Right hindlimb (tissue), 1 donor: Measurements from ENCODE around the gene PSMD6.

Experiments
- DNase-seq: peaks from one replicate; pipeline ENCODE4 v3.0.0-alpha.2; 2018

PSMD6 gene

DNA sequence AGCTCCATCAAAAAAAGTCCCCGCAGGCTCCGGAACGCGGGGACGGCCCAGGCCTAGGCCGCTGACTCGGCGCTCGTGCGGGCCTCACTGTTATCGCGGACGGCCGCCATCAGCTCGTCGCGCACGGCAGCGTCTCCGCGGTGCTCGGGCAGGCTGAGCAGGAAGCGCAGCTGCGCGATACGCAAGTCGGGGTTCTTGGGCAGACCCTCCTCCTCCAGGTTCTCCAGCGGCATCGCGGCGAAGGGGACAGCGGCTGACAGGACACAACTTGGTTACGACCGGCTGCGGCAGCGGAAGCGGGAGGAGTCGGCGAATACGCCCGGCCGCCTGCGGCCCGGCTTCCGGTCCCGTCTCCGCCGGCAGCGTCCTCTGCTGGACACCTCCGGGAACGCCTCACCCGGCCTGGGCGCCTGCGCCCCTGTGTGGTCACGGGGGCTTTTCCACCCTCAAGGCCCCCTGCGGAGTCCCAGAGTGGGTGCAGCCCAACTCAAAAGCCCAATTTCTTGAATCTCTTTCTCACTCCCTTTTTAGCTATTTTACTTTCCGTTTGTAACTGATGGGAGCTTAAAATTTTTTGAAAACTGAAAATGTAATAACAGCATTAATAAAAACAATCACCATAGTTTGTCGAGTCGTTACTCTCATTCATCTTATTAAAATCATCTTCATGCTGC, at the start of gene PSMD6:
Gene PSMD6, minus strand, starts transcription at position 308 of the 674 bp plus-strand sequence. Its CDS starts 75 bp downstream, at position 233.
- DNase-seq, result peak; percentile 92

DNA sequence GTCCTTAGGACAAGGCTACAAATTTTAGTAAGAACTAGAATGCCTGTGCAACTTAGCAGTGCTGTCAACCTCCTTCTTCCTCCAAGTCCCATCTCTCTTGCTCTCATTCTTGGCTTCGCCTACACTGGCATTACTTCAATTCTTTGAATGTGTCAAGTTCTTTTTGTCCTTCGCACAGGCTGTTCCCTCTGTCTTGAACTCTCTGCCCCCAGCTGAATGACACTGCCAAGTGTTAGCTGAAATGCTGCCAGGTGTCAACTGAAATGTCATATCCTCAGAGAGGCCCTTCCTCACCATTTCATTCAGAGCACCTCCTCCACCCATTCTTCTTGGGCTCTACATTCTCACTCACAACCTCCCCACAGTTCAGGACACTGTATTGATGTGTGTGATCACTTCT, 48.8 kb upstream of the PSMD6 start:
- DNase-seq, result no peak

DNA sequence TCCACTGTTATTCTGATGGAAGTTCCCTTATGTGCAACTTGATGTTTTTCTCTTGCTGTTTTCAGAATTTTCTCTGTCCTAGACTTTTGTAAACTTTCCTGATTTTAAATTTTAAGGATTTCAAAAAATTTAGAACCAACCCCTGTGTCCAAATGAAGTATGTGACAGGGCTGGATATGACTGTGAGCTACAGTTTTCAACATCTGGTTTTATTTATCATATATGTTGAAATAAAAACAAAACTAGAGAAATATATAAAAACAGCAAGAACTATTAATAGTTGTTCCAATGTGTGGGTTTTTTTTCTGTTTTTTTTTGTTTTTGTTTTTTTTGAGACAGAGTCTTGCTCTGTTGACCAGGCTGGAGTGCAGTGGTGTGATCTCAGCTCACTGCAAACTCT, 47.4 kb upstream of the PSMD6 start:
- DNase-seq, result no peak

- peak; percentile 45 for DNase-seq
Measured at GRCh38 chr3:64067506-64068346, 44.4 kb upstream of the PSMD6 start.

DNA sequence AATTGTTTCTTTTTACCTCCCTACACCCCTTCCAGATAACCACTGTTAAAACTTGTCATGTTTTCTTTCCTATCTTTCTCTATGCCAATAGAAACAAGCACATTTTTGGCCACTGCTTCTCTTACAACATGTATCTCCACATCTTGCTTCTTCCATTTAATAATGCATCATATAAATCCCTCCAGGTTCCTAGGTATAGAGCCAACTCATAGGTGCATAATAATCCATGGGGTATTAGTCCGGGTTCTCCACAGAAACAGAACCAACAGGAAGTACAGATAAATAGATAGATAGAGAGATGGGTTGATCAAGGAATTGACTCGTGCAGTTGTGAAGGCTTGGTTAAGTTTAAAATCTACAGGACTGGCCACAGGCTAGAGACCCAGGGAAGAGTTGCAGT, 41.5 kb upstream of the PSMD6 start:
- no peak for DNase-seq

DNA sequence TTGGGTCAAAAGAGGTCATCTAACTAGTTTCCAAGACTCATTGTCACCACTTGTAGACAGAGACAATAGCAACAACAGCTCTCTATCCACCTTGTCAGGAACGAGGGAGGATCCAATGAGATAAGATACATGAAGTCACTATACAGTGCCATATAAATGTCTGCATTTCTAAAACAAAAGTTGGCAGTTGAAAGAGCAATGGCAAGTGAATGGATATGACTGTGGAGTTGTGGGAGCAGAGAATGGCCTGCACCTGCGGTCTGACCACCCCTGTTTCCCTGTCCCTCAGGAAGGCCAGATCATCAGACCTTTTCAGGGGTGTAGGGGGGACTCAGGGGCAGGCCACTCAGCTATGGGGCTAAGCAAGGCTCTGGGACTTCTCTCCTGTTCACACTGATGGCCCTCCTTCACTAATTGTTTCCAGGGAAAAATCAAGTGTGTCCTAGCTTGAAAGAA, 40.7 kb upstream of the PSMD6 start:
- DNase-seq, result no peak

- no peak for DNase-seq
Measured at GRCh38 chr3:64063207-64063982, 40.1 kb upstream of the PSMD6 start.

DNA sequence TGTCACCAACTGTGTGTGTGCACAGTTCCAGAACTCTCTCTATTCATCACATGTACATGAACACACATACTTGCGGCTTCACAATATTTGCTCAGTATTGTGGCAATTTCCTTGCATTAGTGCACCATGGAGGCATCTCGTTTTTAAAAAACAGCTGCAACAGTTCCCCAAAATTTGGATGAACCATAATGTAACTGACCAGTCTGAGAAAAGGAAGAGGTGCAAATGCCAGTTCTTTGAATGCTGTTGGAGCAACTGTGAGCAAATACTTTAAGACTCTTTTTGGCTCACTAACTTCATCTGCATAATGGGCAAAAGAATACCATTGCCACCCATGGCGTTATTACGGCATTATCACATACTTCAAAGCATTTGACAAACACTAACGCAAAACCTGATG, 38.3 kb upstream of the PSMD6 start:
- DNase-seq, result no peak

DNA sequence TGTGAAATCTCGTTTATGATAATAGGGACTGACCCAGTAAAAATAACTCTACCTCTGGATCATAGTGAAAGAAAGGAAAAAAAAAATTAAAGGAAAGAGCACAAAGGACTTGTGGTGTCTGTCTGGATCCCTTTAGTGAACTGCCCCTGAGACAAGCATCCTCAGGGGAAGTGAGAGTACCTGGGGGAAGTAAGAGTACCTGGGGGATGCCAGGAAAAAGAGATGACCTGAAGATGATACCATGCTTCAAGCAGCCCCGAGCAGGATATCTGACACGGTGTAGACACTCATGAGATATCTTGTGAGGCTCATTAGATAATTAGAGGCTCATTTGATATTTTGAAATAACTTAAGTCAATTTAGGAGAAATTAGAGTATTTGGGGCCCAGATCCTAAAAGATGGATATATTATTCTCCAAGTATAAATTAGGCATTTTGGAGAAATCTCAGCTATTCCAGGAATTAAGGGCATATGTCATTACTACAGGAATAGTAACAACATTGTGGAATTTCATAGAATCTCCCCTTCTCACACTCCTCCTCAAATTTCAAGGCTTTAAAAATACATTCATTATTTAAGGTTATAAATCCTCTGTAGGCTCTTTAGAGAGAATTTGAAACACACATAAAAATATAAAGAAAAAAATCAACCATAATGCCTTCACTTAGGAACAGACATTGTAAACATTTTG, 36.3 kb upstream of the PSMD6 start:
- no peak for DNase-seq

GRCh38 chr3:64058566-64058965, 35.3 kb upstream of the PSMD6 start:
- DNase-seq, result no peak

DNA sequence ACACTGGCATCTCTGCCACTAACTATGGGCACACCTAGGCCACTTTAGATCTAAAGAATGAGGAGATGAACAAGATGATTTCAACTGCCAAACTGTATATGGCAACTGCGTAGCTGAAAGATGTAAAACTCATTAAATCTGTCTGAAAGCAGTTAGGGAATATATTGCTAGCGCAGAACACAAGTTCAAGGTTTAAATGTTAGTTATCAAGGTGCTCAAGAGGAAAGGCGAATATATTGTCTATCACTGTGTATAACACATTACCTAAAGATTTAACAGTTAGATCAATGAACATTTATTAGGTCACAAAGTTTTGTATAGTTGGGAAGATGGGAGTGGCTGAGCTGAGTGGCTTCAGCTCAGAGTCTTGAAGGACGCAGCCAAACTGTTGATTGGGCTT, 33.9 kb upstream of the PSMD6 start:
- no peak for DNase-seq

- DNase-seq, result no peak
Measured at GRCh38 chr3:64056606-64057180, 33.4 kb upstream of the PSMD6 start.

GRCh38 chr3:64055076-64055475, 31.8 kb upstream of the PSMD6 start:
- DNase-seq, result no peak

DNA sequence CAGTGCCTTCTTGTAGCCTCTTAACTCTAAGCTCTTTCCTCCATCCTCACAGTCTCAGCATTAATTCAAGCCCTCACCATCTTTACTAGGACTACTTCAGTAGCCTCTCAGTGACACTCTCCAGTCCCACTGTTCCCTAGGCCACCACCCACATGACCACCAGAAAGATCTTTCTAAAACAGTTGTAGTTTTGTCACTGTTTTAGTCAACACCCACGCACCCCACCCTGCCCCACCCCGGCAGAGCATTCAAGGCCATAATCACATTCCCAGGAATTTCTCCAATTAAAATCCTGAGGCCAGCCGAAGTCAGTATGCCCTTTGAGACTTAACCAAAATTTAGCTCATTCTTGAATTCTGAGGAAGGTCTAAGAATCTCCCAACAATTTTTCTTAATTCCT, 31.2 kb upstream of the PSMD6 start:
- no peak for DNase-seq

DNA sequence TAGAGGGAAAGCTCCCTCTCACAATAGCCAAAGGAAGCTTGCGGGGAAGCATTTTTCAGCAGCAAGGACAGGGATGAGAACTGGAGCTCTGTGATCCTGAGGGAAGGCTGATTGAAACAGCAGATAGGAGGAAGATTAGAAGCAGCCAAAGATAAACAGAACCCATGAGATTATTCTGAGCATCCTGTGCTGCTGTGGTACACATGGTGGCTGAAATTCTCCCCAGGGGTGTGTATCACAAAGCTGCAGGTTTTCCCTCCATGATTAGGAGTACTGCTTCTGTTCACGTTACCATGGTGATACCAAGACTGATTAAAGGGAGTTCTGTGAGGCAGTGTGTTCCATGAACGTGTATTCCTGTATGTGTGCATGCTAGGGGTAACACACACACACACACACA, 30.3 kb upstream of the PSMD6 start:
- no peak for DNase-seq

DNA sequence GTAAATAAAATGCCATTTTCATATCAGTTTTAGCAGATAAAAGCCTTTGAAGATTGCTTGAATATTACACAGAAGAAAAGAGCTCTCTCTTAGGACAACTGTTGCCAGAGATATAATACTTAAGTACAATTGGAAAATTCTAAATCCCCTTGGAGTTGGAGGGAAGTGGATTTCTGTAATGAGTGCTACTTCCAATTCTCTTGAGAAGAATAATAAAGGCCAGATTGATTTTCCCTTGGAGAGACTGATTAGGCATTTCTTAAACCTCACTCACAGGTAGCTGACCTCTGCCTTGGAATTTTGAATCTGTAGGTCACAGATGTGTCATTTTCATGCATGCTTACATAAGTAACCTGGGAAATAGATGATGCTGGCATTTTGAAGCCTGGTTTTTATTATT, 29.8 kb upstream of the PSMD6 start:
- DNase-seq, result no peak

GRCh38 chr3:64049832-64050231, 26.5 kb upstream of the PSMD6 start:
- DNase-seq, result no peak

- no peak for DNase-seq
Measured at GRCh38 chr3:64049136-64049535, 25.8 kb upstream of the PSMD6 start.

GRCh38 chr3:64048631-64049061, 25.4 kb upstream of the PSMD6 start:
- DNase-seq, result no peak

- DNase-seq, result no peak
Measured at GRCh38 chr3:64047787-64048186, 24.5 kb upstream of the PSMD6 start.

DNA sequence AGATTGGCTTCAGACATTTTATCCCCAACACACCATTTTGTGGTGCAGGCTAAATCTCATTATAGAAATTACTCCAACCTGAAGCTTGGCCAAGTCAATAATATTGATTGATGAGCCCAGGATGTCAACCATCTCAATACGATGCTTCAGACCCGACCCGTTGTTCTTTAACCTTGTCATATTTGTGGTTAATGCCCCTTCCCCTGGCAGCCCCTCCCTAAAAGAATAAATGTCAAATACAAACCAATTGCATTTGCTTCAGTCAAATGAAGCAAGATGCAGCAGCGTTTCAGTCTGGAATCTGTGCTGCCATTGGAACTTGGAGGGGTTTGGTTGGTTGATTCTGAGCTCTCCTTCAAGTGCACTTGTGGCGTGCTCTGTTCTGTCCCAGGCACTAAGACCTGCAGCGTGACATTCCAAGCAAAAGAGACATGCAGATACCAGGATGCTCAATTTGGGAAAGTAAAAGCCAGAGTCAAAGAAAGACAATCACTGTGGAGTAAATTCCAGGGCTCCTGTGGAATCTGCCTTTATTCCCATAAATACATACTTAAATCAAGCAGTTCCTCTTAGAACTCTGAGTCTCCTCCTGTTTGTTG, 23.8 kb upstream of the PSMD6 start:
- no peak for DNase-seq

GRCh38 chr3:64046592-64046991, 23.3 kb upstream of the PSMD6 start:
- DNase-seq, result no peak
